Esophagus muscularis mucosa (tissue), 4 donors: ENCODE measurements around the gene GPBP1.

Experiments used
- CTCF ChIP-seq, 3 experiments: fragments of 200-600 bp in 2 of 3; fragments of 450-650 bp in 1 of 3; sonication (generic) in 2 of 3; IDR thresholded peaks; one replicate each; pipeline ENCODE4 v1.5.1; 2017 to 2019; ENCODE audit warnings: antibody characterized with exemption in 3 of 3, mild to moderate bottlenecking in 2 of 3, moderate library complexity in 1 of 3
- EP300 ChIP-seq: sonication (generic); formaldehyde crosslinking; IDR thresholded peaks from one replicate; pipeline ENCODE4 v1.6.1; 2017; ENCODE audit warnings: antibody characterized with exemption
- POLR2A ChIP-seq: fragments of 450-650 bp; IDR thresholded peaks from one replicate; pipeline ENCODE4 v1.6.1; 2017; ENCODE audit warnings: antibody characterized with exemption, moderate library complexity, mild to moderate bottlenecking, low read depth
- POLR2AphosphoS5 ChIP-seq, 2 donors: sonication (generic); formaldehyde crosslinking; IDR thresholded peaks; one replicate each; pipeline ENCODE4 v1.6.1; 2017; ENCODE audit warnings: antibody characterized with exemption in 2 of 2

- TF ChIP-seq CTCF (IDR thresholded peaks at IDR 0.05) (no peak), POLR2A (no peak), POLR2AphosphoS5 (IDR thresholded peaks at IDR 0.05) (no peak), EP300 (no peak)
These were observed 40.3 kb upstream of the GPBP1 start for GRCh38 chr5:57133574-57133973.
